Thoracic aorta (tissue), 2 donors: ENCODE results near the gene CBX4. TPM values are rescaled to one million over a fixed set of nuclear protein-coding genes. Genes with fewer than 3 reads are reported as not detected.

ENCODE experiments used
- ATAC-seq: fragments of 150-250 bp; one replicate; pipeline ENCODE4 v1.8.0; 2017; ENCODE audit warnings: low read depth; ENCODE audit not compliant: insufficient number of reproducible peaks, low FRiP score
- DNase-seq: peaks from one replicate; pipeline ENCODE4 v3.0.0-alpha.2; 2020; ENCODE audit warnings: low spot score
- H3K27ac ChIP-seq, 2 donors: fragments of 200-600 bp; sonication (generic); 1 replicate in 1 of 2; 2 replicates in 1 of 2; pipeline ENCODE4 v1.5.1; 2016; ENCODE audit warnings: mild to moderate bottlenecking in 2 of 2, moderate library complexity in 2 of 2
- H3K27me3 ChIP-seq: fragments of 200-600 bp; sonication (generic); replicated peaks from 2 replicates; pipeline ENCODE4 v1.6.0; 2016; ENCODE audit warnings: mild to moderate bottlenecking; ENCODE audit not compliant: insufficient read depth
- H3K36me3 ChIP-seq: fragments of 200-600 bp; sonication (generic); one replicate; pipeline ENCODE4 v1.5.1; 2016
- H3K4me1 ChIP-seq, 2 donors: fragments of 200-600 bp; sonication (generic); 1 replicate in 1 of 2; 2 replicates in 1 of 2; pipeline versions ENCODE4 v1.5.1 to v1.6.0; 2016; ENCODE audit warnings: low read depth in 2 of 2, mild to moderate bottlenecking in 1 of 2; ENCODE audit not compliant: control insufficient read depth in 1 of 2
- H3K4me3 ChIP-seq: fragments of 200-600 bp; sonication (generic); 2 replicates; pipeline ENCODE4 v1.5.1; 2016; ENCODE audit warnings: mild to moderate bottlenecking
- H3K9me3 ChIP-seq: fragments of 200-600 bp; sonication (generic); 2 replicates; pipeline ENCODE4 v1.5.1; 2016
- total RNA-seq, 2 donors: library from RNA; depleted of rRNA; stranded (reverse); fragments of >200 nt; gene quantifications; one replicate each; pipeline versions ENCODE4 v1.1.0 to v1.2.3, GENCODE V29; 2016
- TF ChIP-seq, protein P1 (sequence below): fragments of 200-600 bp; sonication (generic); IDR thresholded peaks from one replicate; pipeline ENCODE4 v1.5.1; 2019; ENCODE audit warnings: antibody characterized with exemption

The CBX4 gene
- total RNA-seq, 2 donors from 2014 or later = 6.2 to 10.4 TPM

DNA sequence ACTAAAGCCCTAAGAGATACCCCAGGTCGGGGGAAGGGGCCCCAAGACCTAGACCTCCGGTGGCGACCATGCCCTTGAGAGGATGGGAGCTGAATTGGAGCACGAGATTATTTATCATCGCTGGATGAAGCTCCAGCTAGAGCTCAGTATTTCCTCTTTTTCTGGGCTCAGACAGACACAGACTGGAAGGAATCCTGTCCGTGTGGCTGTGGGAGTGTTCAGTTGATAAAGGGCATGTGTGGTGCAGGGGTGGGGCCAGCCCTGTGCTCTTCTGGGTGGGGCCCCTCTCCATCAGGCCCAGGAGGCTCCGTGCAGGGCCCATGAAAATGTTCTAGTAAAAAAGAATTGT, 6.3 kb upstream of the CBX4 start:
- H3K4me3 ChIP-seq = no peak overlapping the region
- no peaks in the 10 kb centered on the region for H3K36me3 ChIP-seq
- no peaks in the 10 kb centered on the region for H3K9me3 ChIP-seq
- no peak overlapping the region for H3K27ac ChIP-seq
- ATAC-seq (no peak), DNase-seq (no peak)
- TF ChIP-seq, protein P1, sequence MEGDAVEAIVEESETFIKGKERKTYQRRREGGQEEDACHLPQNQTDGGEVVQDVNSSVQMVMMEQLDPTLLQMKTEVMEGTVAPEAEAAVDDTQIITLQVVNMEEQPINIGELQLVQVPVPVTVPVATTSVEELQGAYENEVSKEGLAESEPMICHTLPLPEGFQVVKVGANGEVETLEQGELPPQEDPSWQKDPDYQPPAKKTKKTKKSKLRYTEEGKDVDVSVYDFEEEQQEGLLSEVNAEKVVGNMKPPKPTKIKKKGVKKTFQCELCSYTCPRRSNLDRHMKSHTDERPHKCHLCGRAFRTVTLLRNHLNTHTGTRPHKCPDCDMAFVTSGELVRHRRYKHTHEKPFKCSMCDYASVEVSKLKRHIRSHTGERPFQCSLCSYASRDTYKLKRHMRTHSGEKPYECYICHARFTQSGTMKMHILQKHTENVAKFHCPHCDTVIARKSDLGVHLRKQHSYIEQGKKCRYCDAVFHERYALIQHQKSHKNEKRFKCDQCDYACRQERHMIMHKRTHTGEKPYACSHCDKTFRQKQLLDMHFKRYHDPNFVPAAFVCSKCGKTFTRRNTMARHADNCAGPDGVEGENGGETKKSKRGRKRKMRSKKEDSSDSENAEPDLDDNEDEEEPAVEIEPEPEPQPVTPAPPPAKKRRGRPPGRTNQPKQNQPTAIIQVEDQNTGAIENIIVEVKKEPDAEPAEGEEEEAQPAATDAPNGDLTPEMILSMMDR = no peak
- peaks cover 26 to 44% of the 10 kb centered on the region in 2 donors for H3K4me1 ChIP-seq
- peaks cover 25% of the 10 kb centered on the region for H3K27me3 ChIP-seq

DNA sequence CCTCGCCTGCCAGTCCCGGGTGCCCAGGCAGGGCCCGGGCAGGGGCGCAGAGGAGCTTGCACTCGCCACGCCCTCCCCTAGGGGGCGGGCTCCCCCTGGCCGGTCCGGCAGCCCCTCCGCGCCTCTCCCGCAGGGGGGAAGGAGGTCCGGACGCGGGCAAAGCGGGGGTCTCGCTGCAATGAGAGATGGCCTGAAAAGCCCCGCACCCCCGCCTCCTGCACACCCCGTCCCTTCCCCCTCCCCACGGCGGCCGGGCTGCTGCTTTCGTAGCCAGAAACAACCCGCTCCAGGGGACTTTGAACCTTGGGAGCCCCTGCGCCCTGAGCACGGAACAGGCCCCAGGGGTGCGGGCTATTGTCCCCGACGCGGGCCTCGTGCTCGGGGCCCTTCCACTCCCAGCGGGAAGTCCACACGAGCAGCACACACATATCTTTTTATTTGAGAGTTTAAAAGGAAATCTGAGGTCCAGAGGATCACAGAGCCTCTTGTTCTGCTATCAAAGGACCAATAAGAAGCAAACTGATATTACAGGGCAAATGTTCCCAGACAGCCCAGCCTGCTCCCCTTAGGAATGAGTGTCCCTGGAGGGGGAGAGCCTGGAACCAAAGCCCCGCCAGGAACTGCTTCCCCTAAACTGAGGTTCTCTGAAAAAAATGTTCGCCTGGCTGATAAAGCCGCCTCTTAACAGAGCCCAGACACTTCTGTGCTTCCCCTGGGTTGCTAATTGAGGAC, 5.8 kb upstream of the CBX4 start:
- H3K27me3 ChIP-seq = peaks cover 26% of the 10 kb centered on the region
- DNase-seq (no peak), ATAC-seq (no peak)
- no peaks in the 10 kb centered on the region for H3K36me3 ChIP-seq
- H3K27ac ChIP-seq = no peak overlapping the region
- no peaks in the 10 kb centered on the region for H3K9me3 ChIP-seq
- TF ChIP-seq, protein P1 = peak; percentile 68
- H3K4me1 ChIP-seq = peaks cover 31 to 49% of the 10 kb centered on the region in 2 donors
- H3K4me3 ChIP-seq = peak overlapping the region; percentile 89

DNA sequence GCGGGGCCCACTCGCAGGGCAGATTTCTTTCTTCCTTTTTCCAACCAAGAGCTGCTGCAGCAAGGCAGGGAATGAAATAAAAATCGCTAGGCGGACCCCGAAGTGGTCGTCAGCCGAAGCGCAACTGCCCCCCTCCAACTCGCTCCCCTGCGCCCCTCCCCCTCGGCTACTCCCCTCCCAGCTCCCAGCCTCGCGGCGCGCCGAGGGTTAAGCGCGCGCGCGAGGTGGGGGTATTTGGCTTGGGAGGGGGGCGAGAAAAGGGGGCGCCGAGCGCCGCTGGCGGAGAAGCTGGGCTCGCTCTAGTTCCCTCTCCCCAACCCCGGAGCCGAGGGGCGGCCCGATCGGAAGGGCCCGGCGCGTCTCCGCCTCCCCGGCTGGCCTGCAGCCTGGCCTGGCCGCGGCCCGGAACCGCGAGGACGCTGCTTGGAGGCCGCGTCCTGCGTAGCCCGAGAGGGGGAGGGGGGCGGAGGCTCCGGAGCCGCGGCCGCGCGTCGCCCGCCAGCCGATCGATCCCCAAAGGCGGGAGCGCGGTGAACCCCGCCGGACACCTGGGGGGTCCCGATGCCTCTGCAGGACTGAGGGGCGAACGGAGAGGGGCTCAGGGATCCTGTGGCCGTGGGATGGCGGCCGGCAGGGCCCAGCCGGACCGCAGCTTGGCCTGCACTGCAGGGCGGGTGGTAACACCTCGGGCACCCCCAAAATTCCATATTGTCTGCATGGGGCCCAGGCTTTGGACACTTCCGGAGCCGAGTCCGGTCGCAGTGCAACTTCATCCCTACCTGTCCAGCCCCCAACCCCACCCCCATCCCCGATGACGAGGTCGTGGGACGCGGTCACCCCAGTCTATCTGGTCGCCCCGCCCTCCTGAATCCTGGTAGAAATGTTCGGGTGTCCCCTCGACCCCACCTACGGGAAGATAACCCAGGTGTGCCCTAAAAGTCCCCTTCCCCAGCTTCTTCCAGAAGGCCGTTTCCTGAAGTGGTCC, 4.9 kb upstream of the CBX4 start:
- Histone ChIP-seq H3K9me3 (no peaks in the 10 kb centered on the region), H3K27me3 (peaks cover 27% of the 10 kb centered on the region), H3K27ac (no peak overlapping the region), H3K36me3 (no peaks in the 10 kb centered on the region), H3K4me1 (peaks cover 34 to 55% of the 10 kb centered on the region in 2 donors), H3K4me3 (peak overlapping the region; percentile 89)
- no peak for ATAC-seq
- DNase-seq = no peak
- TF ChIP-seq, protein P1 = no peak

GRCh38 chr17:79843474-79843815, 4.2 kb upstream of the CBX4 start:
- Histone ChIP-seq H3K27ac (peak overlapping the region in 1 of 2 donors; percentile 58), H3K36me3 (no peaks in the 10 kb centered on the region), H3K4me3 (peak overlapping the region; percentile 89), H3K27me3 (peaks cover 27% of the 10 kb centered on the region), H3K9me3 (no peaks in the 10 kb centered on the region), H3K4me1 (peaks cover 34 to 55% of the 10 kb centered on the region in 2 donors)
- TF ChIP-seq, protein P1 = no peak
- no peak for ATAC-seq
- DNase-seq = no peak
